HepG2 (cell line): ENCODE data around the gene LRIG1. TPM values are rescaled to one million over a fixed set of nuclear protein-coding genes. Genes with fewer than 3 reads are reported as not detected.

Source experiments
- ATAC-seq: fragments of 200-7000 bp; cut with Tn5 transposase; 3 replicates; pipeline ENCODE4 v1.9.1; 2020; ENCODE audit warnings: mild to moderate bottlenecking, moderate library complexity
- BruUV-seq: library from RNA; stranded (reverse); fragments of 400-500 nt; replicated peaks from 2 replicates; lab custom pipeline; 2021; lab: Mats Ljungman, UMichigan
- CTCF ChIA-PET: fragments of 300-600 bp; formaldehyde crosslinking; extraction: SDS; loops from one replicate; lab custom pipeline; 2021; ENCODE audit warnings: low total read pairs, inconsistent platforms, low intra/inter-chr PET ratio; lab: Yijun Ruan, JAX
- POLR2A ChIA-PET: fragments of 350-600 bp; sonication (Branson Sonifier 250); formaldehyde crosslinking; loops from one replicate; lab custom pipeline; 2020; ENCODE audit warnings: antibody characterized with exemption, inconsistent platforms; lab: Yijun Ruan, JAX
- DNase-seq: peaks from one replicate; pipeline ENCODE4 v3.0.0-alpha.2; 2015; ENCODE audit warnings: low spot score
- FAIRE-seq: peaks from 3 replicates; lab custom pipeline; 2011; peaks lifted over from hg19 to GRCh38; lab: Jason Lieb, UNC
- H2AFZ ChIP-seq: one replicate; pipeline ENCODE4 v1.6.1; 2011; ENCODE audit warnings: low read length, inconsistent platforms
- H3K27ac ChIP-seq: fragments of 300-600 bp; 3 replicates; pipeline ENCODE4 v1.8.0; 2011; ENCODE audit warnings: mixed run types, mild to moderate bottlenecking, mixed read lengths, low read length, inconsistent platforms; ENCODE audit not compliant: insufficient read depth; ENCODE audit errors: extremely low read length
- H3K27me3 ChIP-seq, 2 experiments: fragments of 200-600 bp in 1 of 2; 2 replicates in 1 of 2; 3 replicates in 1 of 2; pipeline versions ENCODE4 v1.6.0 to v1.8.0; 2011; ENCODE audit warnings: low read length in 2 of 2, mild to moderate bottlenecking in 2 of 2, moderate library complexity in 2 of 2, inconsistent platforms in 1 of 2; ENCODE audit not compliant: insufficient read depth in 2 of 2, control insufficient read depth in 1 of 2
- H3K36me3 ChIP-seq, 2 experiments: fragments of 200-600 bp in 1 of 2; replicated peaks in 1 of 2; 2 replicates in 1 of 2; 3 replicates in 1 of 2; pipeline versions ENCODE4 v1.5.1 to v1.8.0; 2011; ENCODE audit warnings: low read length in 2 of 2, inconsistent platforms in 1 of 2; ENCODE audit not compliant: insufficient read depth in 2 of 2, control insufficient read depth in 1 of 2
- H3K4me1 ChIP-seq: 2 replicates; pipeline ENCODE4 v1.5.1; 2012; ENCODE audit warnings: low read length, inconsistent platforms; ENCODE audit not compliant: insufficient read depth
- H3K4me2 ChIP-seq: 2 replicates; pipeline ENCODE4 v1.6.0; 2011; ENCODE audit warnings: low read depth, low read length, inconsistent platforms
- H3K4me3 ChIP-seq, 3 experiments: fragments of 200-600 bp in 1 of 3; sonication (generic), shearing (Covaris generic) in 1 of 3; replicated peaks in 1 of 3; 2 replicates each; pipeline ENCODE4 v1.5.1; 2011 to 2016; ENCODE audit warnings: low read length in 3 of 3, inconsistent platforms in 2 of 3, low read depth in 2 of 3, mild to moderate bottlenecking in 2 of 3, control low read depth in 1 of 3, mixed read lengths in 1 of 3; ENCODE audit not compliant: insufficient read depth in 1 of 3
- H3K79me2 ChIP-seq: one replicate; pipeline ENCODE4 v1.6.1; 2011; ENCODE audit warnings: low read length, inconsistent platforms; ENCODE audit not compliant: insufficient read depth
- H3K9ac ChIP-seq: 2 replicates; pipeline ENCODE4 v1.6.0; 2011; ENCODE audit warnings: mild to moderate bottlenecking, low read depth, low read length, inconsistent platforms; ENCODE audit not compliant: insufficient read depth
- H3K9me3 ChIP-seq: 2 replicates; pipeline ENCODE4 v1.5.1; 2012; ENCODE audit warnings: mild to moderate bottlenecking, low read length
- H4K20me1 ChIP-seq: 2 replicates; pipeline ENCODE4 v1.6.0; 2011; ENCODE audit warnings: inconsistent platforms, mild to moderate bottlenecking, low read length, moderate library complexity; ENCODE audit not compliant: insufficient read depth
- CBX1 ChIP-seq: IDR thresholded peaks from one replicate; pipeline ENCODE4 v1.6.1; 2016; ENCODE audit warnings: antibody characterized with exemption, low read depth
- ERF ChIP-seq: IDR thresholded peaks from 2 replicates; pipeline ENCODE4 v1.6.1; 2018; ENCODE audit warnings: missing biosample characterization, missing genetic modification reagents
- HMGA1 ChIP-seq: sonication (generic); formaldehyde crosslinking; conservative IDR thresholded peaks from 2 replicates; pipeline ENCODE4 v1.4.0; 2020; ENCODE audit warnings: missing genetic modification reagents
- KAT8 ChIP-seq: IDR thresholded peaks from 2 replicates; pipeline ENCODE4 v1.6.1; 2016; ENCODE audit warnings: missing genetic modification reagents, missing compliant biosample characterization
- KLF9 ChIP-seq: IDR thresholded peaks from 2 replicates; pipeline ENCODE4 v1.6.1; 2016; ENCODE audit warnings: low read depth
- NFE2L2 ChIP-seq: fragments of 150-350 bp; IDR thresholded peaks from 2 replicates; pipeline ENCODE4 v1.6.1; 2014; ENCODE audit warnings: low read length
- NFRKB ChIP-seq: fragments of 450-650 bp; IDR thresholded peaks from 2 replicates; pipeline ENCODE4 v1.6.1; 2017
- WGBS: methylation state at CpG from one replicate; pipeline ENCODE4 v1.1.6; 2017; ENCODE audit warnings: low lambda C conversion rate; 5-methylcytosine and 5-hydroxymethylcytosine counted together
- in situ Hi-C: cut with HindIII; loops from 2 replicates; pipeline ENCODE4 v1.10.0; 2017; ENCODE audit warnings: low pct_unique_long_range_greater_than_20kb; ENCODE audit not compliant: extremely low pct_ligation_motif_present
- intact Hi-C: fragments of 100-400 bp; cut with micrococcal nuclease; formaldehyde crosslinking; loops from one replicate; pipeline ENCODE4 v1.10.0; 2022; ENCODE audit not compliant: unreplicated experiment
- polyA plus RNA-seq, 8 experiments: library from polyadenylated mRNA; depleted of rRNA in 3 of 8; stranded (reverse) in 7 of 8; unstranded in 1 of 8; fragments of >200 nt; fragmentation: Illumina TruSeq in 4 of 8; extraction: Trizol in 4 of 8; gene quantifications; 2 replicates each; pipeline versions ENCODE4 v1.2.1 to v1.2.3, GENCODE V29; 2011 to 2016; ENCODE audit warnings: low read depth in 4 of 8, missing spikeins in 1 of 8, mixed read lengths in 1 of 8; ENCODE audit not compliant: insufficient read depth in 1 of 8
- total RNA-seq, 5 experiments: library from RNA; depleted of rRNA; stranded (reverse); fragments of >200 nt; fragmentation: Illumina TruSeq; extraction: Trizol; gene quantifications; 2 replicates each; pipeline ENCODE4 v1.2.3, GENCODE V29; 2016; ENCODE audit warnings: low read depth in 1 of 5
- TF ChIP-seq, protein P1 (sequence below): IDR thresholded peaks from 2 replicates; pipeline ENCODE4 v1.6.1; 2012; ENCODE audit warnings: inconsistent platforms
- TF ChIP-seq, protein P2 (sequence below): sonication (generic); formaldehyde crosslinking; IDR thresholded peaks from 2 replicates; pipeline ENCODE4 v1.5.0; 2020; ENCODE audit warnings: missing genetic modification reagents, mild to moderate bottlenecking, borderline replicate concordance
- TF ChIP-seq, protein P3 (sequence below): sonication (generic); formaldehyde crosslinking; IDR thresholded peaks from 2 replicates; pipeline ENCODE4 v1.9.0; 2022; ENCODE audit warnings: missing genetic modification reagents, mild to moderate bottlenecking, borderline replicate concordance
- TF ChIP-seq, protein P4 (sequence below): sonication (generic); IDR thresholded peaks from 2 replicates; pipeline ENCODE4 v1.6.1; 2016; ENCODE audit warnings: low read depth, borderline replicate concordance

Gene LRIG1
- total and polyA plus RNA-seq, 2 of the 13 experiments (the other 11 are each of a cell fraction or from before 2014, with no cell fraction given), result 17.8 to 24.8 TPM

DNA sequence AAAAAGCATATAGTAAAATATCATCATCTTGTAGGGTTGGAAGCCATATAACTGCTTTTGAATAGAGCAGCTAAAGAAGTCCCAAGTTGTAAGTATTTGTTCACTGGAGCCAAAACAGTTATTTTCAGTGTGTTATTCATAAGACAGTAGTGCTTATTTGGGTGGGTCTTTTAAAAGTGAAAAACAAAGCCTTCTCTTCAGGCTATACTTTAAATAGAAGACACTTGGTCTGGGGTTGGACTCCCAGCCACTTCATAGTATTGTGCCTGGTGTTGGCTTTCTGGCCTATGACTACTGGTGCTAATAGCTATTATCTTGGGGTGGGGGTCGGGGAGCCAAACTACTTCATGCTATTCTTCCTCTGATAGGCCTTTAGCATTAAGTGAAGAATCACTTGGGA, 144.8 kb downstream of the LRIG1 start:
- H4K20me1 ChIP-seq, result no peaks in the 10 kb centered on the region
- TF ChIP-seq, protein P1, sequence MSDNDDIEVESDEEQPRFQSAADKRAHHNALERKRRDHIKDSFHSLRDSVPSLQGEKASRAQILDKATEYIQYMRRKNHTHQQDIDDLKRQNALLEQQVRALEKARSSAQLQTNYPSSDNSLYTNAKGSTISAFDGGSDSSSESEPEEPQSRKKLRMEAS, result no peak
- no peak for TF ChIP-seq CBX1
- TF ChIP-seq NFE2L2, result no peak
- TF ChIP-seq, protein P2, sequence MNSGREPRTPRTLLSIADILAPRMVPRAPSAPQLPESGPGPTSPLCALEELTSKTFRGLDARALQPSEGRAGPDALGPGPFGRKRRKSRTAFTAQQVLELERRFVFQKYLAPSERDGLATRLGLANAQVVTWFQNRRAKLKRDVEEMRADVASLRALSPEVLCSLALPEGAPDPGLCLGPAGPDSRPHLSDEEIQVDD, result no peak
- TF ChIP-seq, protein P3, sequence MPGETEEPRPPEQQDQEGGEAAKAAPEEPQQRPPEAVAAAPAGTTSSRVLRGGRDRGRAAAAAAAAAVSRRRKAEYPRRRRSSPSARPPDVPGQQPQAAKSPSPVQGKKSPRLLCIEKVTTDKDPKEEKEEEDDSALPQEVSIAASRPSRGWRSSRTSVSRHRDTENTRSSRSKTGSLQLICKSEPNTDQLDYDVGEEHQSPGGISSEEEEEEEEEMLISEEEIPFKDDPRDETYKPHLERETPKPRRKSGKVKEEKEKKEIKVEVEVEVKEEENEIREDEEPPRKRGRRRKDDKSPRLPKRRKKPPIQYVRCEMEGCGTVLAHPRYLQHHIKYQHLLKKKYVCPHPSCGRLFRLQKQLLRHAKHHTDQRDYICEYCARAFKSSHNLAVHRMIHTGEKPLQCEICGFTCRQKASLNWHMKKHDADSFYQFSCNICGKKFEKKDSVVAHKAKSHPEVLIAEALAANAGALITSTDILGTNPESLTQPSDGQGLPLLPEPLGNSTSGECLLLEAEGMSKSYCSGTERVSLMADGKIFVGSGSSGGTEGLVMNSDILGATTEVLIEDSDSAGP (CRISPR knock-in tag), result no peak
- TF ChIP-seq HMGA1 (CRISPR knock-in tag), result no peak
- TF ChIP-seq, protein P4, sequence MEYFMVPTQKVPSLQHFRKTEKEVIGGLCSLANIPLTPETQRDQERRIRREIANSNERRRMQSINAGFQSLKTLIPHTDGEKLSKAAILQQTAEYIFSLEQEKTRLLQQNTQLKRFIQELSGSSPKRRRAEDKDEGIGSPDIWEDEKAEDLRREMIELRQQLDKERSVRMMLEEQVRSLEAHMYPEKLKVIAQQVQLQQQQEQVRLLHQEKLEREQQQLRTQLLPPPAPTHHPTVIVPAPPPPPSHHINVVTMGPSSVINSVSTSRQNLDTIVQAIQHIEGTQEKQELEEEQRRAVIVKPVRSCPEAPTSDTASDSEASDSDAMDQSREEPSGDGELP, result no peak
- TF ChIP-seq NFRKB, result no peak
- no peak for TF ChIP-seq ERF (CRISPR knock-in tag)
- TF ChIP-seq KLF9, result no peak
- no peak for TF ChIP-seq KAT8 (CRISPR knock-in tag)
- intact Hi-C loops (no loop called here), in situ Hi-C loops (no loop called here)
- H3K4me2 ChIP-seq, result no peak overlapping the region
- ATAC-seq (no peak), DNase-seq (no peak), FAIRE-seq (no peak)
- no peaks in the 10 kb centered on the region for H3K79me2 ChIP-seq
- ChIA-PET POLR2A (no interaction called here), CTCF (no interaction called here)
- no peak overlapping the region for H3K27ac ChIP-seq
- no peaks in the 10 kb centered on the region for H3K36me3 ChIP-seq
- H2AFZ ChIP-seq, result no peak overlapping the region
- no peaks in the 10 kb centered on the region for H3K9me3 ChIP-seq
- no peak overlapping the region for H3K4me3 ChIP-seq
- H3K27me3 ChIP-seq, result no peaks in the 10 kb centered on the region
- no TSS peak for BruUV-seq
- H3K4me1 ChIP-seq, result no peaks in the 10 kb centered on the region
- 89% methylated on average over 1 of the region's 1 CpG for WGBS
- H3K9ac ChIP-seq, result no peak overlapping the region
